Liver (tissue), 3 donors: ENCODE results near the gene PARN.

Experiments
- EGR1 ChIP-seq, 2 donors: IDR thresholded peaks; 2 replicates each; pipeline ENCODE4 v1.6.1; 2016 to 2018; ENCODE audit warnings: antibody characterized with exemption in 2 of 2, low read depth in 2 of 2
- FOXA1 ChIP-seq: IDR thresholded peaks from 2 replicates; pipeline ENCODE4 v1.6.1; 2016; ENCODE audit warnings: antibody characterized with exemption
- GABPA ChIP-seq, 2 donors: IDR thresholded peaks in 1 of 2; conservative IDR thresholded peaks in 1 of 2; 2 replicates each; pipeline ENCODE4 v1.6.1; 2016; ENCODE audit warnings: antibody characterized with exemption in 2 of 2, mild to moderate bottlenecking in 1 of 2, moderate library complexity in 1 of 2
- HNF4G ChIP-seq: IDR thresholded peaks from 2 replicates; pipeline ENCODE4 v1.6.1; 2016; ENCODE audit warnings: antibody characterized with exemption
- JUND ChIP-seq, 2 donors: IDR thresholded peaks; 2 replicates each; pipeline ENCODE4 v1.6.1; 2016; ENCODE audit warnings: antibody characterized with exemption in 2 of 2
- SP1 ChIP-seq: IDR thresholded peaks from 2 replicates; pipeline ENCODE4 v1.6.1; 2018; ENCODE audit warnings: antibody characterized with exemption, mild to moderate bottlenecking
- TAF1 ChIP-seq: conservative IDR thresholded peaks from 2 replicates; pipeline ENCODE4 v1.6.1; 2016; ENCODE audit warnings: antibody characterized with exemption, mild to moderate bottlenecking
- YY1 ChIP-seq: IDR thresholded peaks from 2 replicates; pipeline ENCODE4 v1.6.1; 2016; ENCODE audit warnings: antibody characterized with exemption, mild to moderate bottlenecking
- TF ChIP-seq, protein P1 (sequence below): fragments of 150-350 bp; IDR thresholded peaks from 2 replicates; pipeline ENCODE4 v1.5.1; 2017; ENCODE audit warnings: improper control_type of control experiment, low read depth, low read length; ENCODE audit not compliant: missing input control
- TF ChIP-seq, protein P2 (sequence below): IDR thresholded peaks from 2 replicates; pipeline ENCODE4 v1.6.1; 2016; ENCODE audit warnings: antibody characterized with exemption, mild to moderate bottlenecking
- TF ChIP-seq, protein P3 (sequence below): IDR thresholded peaks from 2 replicates; pipeline ENCODE4 v1.6.1; 2016; ENCODE audit warnings: antibody characterized with exemption
- donor health status: healthy.
- donor health status: healthy.

DNA sequence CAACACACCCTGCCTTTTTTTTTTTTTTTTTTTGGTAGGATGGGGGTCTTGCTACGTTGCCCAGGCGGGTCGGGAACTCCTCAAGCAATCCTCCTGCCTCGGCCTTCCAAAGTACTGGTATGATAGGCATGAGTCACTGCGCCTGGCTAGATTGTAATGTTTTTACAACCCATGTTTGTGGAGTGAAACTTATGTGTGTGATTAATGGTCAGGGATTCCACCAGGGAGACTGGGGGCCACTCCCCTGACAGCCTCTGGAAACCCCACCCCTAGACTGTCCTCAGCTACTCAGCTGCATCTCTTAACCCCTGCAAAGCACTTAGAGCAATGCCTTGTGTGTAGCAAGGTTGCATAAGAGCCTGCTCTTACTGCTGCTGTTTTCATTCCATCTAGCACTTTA, 220.5 kb downstream of the PARN start:
- TF ChIP-seq, protein P1, sequence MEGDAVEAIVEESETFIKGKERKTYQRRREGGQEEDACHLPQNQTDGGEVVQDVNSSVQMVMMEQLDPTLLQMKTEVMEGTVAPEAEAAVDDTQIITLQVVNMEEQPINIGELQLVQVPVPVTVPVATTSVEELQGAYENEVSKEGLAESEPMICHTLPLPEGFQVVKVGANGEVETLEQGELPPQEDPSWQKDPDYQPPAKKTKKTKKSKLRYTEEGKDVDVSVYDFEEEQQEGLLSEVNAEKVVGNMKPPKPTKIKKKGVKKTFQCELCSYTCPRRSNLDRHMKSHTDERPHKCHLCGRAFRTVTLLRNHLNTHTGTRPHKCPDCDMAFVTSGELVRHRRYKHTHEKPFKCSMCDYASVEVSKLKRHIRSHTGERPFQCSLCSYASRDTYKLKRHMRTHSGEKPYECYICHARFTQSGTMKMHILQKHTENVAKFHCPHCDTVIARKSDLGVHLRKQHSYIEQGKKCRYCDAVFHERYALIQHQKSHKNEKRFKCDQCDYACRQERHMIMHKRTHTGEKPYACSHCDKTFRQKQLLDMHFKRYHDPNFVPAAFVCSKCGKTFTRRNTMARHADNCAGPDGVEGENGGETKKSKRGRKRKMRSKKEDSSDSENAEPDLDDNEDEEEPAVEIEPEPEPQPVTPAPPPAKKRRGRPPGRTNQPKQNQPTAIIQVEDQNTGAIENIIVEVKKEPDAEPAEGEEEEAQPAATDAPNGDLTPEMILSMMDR = no peak
- no peak for TF ChIP-seq HNF4G
- no peak for TF ChIP-seq YY1
- no peak for TF ChIP-seq TAF1
- no peak for TF ChIP-seq JUND (IDR thresholded peaks at IDR 0.05)
- no peak for TF ChIP-seq GABPA (IDR thresholded peaks at IDR 0.05 in 1 of 2, conservative IDR thresholded peaks at IDR 0.05 in 1 of 2)
- TF ChIP-seq FOXA1 = no peak
- TF ChIP-seq, protein P2, sequence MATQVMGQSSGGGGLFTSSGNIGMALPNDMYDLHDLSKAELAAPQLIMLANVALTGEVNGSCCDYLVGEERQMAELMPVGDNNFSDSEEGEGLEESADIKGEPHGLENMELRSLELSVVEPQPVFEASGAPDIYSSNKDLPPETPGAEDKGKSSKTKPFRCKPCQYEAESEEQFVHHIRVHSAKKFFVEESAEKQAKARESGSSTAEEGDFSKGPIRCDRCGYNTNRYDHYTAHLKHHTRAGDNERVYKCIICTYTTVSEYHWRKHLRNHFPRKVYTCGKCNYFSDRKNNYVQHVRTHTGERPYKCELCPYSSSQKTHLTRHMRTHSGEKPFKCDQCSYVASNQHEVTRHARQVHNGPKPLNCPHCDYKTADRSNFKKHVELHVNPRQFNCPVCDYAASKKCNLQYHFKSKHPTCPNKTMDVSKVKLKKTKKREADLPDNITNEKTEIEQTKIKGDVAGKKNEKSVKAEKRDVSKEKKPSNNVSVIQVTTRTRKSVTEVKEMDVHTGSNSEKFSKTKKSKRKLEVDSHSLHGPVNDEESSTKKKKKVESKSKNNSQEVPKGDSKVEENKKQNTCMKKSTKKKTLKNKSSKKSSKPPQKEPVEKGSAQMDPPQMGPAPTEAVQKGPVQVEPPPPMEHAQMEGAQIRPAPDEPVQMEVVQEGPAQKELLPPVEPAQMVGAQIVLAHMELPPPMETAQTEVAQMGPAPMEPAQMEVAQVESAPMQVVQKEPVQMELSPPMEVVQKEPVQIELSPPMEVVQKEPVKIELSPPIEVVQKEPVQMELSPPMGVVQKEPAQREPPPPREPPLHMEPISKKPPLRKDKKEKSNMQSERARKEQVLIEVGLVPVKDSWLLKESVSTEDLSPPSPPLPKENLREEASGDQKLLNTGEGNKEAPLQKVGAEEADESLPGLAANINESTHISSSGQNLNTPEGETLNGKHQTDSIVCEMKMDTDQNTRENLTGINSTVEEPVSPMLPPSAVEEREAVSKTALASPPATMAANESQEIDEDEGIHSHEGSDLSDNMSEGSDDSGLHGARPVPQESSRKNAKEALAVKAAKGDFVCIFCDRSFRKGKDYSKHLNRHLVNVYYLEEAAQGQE = no peak
- no peak for TF ChIP-seq EGR1 (IDR thresholded peaks at IDR 0.05; ENCODE audit: low read depth in 2 of 2)
- TF ChIP-seq, protein P3, sequence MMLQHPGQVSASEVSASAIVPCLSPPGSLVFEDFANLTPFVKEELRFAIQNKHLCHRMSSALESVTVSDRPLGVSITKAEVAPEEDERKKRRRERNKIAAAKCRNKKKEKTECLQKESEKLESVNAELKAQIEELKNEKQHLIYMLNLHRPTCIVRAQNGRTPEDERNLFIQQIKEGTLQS = no peak
- TF ChIP-seq SP1 = no peak
